ENCODE results near the gene SENP2.
"Not testable (repeated sequence)": the region's sequence is repeated elsewhere in the genome, so short reads cannot be mapped to it uniquely, and the experiment has no call there.

SENP2 gene

GRCh38 chr3:185647134-185647879, 61.2 kb downstream of the SENP2 start:
- DNase-seq (ENCODE audit: low spot score) (no peak), FAIRE-seq (no peak)

DNA sequence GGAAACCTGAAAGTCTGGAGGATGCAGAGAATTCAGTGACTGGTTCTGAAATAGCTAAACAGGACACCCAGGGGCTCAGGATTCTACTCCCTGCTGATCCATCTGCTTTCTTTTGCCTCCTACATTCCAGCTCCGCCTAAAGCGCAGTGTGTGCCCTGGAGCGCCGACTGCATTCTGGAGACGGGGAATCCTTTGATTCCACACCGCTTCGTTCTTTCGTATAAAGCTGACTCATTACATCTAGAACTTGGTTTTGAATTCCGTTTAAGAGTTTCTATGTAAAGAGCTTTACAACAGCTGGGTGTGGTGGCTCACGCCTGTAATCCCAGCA, 61.8 kb downstream of the SENP2 start:
- FAIRE-seq (no peak), DNase-seq (ENCODE audit: low spot score) (no peak)

GRCh38 chr3:185648396-185648795, 62.3 kb downstream of the SENP2 start:
- FAIRE-seq (no peak), DNase-seq (ENCODE audit: low spot score) (no peak)

GRCh38 chr3:185649414-185649813, 63.3 kb downstream of the SENP2 start:
- DNase-seq (ENCODE audit: low spot score) = no peak

DNA sequence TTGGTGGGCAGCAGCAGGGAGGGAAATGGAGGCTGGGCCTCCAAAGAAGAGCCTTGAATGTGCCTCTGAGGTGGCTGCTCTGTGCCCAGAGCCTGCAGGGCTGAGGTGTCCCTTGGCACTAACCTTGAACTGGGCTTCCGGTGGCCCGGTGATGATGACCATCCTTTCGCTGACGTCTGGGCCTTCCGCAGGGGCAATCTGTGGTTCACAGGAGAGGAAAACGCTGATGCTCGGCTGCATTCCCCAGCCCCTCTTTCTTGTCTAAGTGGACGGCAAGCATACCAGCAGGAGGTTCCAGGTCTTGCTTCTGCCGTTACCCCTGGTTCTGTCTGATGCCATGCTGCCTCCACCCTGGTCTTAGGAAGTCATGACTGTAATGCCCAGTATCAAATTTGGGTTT, 65.9 kb downstream of the SENP2 start:
- no peak for DNase-seq (ENCODE audit: low spot score)
- FAIRE-seq = no peak

More at GRCh38 chr3:185649414-185649813, 63.3 kb downstream of the SENP2 start:
- FAIRE-seq = no peak

DNA sequence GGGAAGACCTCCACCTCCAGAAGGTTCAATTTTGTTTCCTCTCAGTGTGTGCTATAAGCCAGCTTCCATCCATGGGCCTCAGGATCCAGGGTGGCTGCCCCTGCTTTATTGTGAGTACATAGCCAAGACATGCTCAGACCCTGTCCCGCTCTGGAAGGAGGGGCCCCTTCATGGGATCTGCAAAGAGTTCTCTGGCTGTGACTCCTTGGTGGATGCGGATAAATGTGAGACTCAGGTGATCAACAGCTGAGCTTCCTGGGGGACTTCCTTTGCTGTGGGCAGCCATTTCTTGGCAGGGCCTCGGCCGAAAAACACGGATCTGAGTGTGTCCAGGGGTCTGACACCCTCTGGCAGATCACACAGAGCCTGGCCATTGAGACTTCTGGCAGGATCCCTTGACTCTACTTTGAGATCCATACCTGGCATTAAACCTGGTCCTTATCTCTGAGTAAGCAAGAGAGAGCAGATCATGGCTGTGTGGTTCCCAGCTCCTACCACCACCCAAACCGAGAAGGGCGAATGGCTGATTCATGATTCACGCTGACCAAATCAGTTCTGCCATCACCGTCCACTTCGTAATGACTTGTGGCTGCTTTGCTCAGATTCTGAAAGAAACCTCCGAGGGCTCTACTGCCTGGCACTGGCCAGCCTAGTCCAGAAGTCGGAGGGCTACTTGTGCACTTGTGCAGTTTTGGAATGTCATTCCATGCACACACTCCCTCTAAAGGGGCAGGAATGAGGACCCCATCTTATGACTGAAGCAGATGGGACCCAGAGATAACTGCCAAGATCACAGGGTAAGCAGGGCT, 68.1 kb downstream of the SENP2 start:
- no peak for FAIRE-seq
- DNase-seq (ENCODE audit: low spot score) = no peak

GRCh38 chr3:185654758-185655145, 68.7 kb downstream of the SENP2 start:
- no peak for FAIRE-seq

DNA sequence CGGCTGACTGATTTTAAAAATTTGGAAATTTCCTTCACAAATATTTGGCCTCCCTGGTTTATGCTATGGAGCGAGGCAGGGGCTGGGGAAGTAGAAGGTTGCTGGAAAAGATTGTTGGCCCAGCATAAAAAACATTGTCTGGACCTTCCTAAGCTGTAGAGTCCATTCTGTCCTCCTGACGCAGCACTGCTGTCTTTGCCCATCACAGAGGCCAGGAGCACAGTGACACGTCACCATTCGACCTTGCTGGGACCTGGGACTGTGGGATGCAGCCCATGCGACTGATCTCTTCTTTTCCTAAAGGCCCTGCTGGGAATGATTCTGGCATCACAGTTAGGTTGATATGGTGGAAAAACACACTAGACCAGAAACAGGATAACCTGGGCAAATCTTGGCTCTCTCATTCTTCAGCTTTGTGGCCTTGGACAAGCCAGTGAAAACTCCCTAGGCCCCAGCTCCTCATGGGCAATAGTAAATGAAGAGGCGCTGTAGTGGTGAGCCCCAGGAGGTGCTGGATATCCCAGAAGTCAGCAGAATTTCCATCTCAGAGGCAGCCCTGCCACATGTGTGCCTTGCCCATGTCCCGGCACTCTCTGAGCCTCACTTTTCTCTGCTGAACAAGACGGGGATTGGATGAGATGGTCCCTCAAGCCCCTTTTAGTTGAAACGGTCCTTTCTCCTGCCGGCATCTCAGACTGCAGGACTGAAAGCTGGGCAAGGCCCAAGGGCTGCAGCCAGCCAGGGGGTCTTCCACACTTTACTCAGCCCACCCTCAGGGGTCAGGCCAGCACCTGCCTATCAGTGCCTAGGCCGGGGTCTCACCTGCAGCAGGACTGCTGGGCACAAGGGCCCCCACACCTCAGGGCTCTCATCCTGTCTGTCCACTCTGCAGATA, 69.6 kb downstream of the SENP2 start:
- FAIRE-seq = no peak
- no peak for DNase-seq (ENCODE audit: low spot score)

More at GRCh38 chr3:185654758-185655145, 68.7 kb downstream of the SENP2 start:
- DNase-seq (ENCODE audit: low spot score) = no peak

DNA sequence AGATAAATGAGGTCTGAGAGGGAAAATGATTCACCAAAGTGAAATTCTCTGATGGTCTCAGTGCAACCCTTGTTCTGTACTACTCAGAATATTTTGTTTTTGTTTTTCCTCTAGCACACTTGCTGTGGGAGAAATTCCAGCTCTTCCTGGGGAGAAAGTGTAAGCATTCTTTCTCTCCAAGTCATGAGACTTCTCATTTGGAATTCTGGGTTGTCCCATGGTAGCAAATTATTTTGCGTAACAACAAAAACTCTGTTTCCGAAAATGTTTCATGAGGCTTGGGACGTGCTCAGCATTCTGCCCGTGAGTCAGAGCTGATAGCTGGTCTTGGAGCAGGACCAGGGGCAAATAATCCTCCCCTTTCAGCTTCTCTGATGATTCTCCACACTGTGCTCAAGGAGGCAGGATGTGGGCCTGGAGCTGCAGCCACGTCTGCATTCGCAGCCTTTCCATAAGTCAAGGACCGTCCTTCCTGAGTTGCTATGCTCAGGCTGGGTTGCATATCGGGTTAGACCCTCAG, 70.3 kb downstream of the SENP2 start:
- FAIRE-seq (peak; percentile 10), DNase-seq (ENCODE audit: low spot score) (peak; percentile 88)

GRCh38 chr3:185657211-185657610, 71.1 kb downstream of the SENP2 start:
- DNase-seq (ENCODE audit: low spot score) (no peak), FAIRE-seq (no peak)

DNA sequence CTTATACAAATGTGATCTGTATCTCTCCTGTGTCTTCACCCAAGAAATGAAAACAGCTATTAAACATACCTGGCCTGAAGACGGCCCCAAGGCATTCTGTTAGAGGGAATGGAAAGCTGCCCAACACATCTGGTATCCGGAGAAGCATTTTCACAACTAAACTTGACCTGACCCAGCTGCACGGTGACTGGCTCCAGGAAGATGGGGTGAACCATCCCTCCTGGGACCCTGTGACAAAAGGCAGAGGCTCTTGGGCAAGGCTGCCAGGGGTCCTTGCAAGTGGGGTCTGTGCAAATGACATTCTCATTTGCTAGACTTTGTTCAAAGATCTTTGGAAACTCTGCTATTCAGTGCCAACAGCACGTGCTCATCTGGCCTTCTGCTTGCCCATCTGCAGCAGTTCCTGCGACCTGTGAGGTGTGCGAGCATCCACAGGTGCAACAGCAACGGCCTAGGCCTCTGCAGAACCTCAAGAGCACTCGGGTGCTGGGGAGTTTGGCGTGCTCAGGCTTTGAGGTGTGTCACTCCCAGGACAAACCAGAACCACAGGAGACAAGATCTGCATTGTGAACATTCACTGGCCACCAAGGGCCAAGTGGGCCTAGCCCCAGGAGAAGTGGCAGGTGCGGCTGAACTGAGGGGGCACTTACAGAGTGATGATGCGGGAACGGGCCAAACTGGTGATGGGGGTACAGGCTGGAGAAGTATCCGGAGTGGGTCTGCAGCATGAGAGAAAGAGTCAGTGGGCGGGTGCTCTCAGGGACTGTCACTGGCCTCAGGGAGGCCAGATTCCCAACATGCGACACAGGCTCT, 71.8 kb downstream of the SENP2 start:
- FAIRE-seq (no peak), DNase-seq (ENCODE audit: low spot score) (no peak)

DNA sequence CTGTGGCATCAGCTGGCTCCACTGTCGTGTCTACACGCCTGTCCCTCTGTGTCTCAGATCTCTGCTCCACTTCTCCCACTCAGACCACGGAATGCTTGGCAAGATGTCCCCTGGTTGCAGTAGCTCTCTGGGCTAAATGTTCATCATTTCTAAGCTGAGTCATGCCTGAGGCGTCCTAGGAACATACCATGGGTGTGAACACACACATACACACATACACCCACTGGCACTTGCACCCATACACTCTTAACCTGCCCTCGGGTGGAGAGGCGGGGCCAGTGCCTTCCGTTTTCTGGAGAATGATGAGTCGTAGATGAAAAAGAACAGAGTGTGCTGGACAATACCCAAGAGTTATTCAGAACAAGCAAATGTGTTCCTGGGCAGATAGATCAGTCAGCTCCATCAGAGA, 72.4 kb downstream of the SENP2 start:
- DNase-seq (ENCODE audit: low spot score) (peak; percentile 97), FAIRE-seq (peak; percentile 91)

DNA sequence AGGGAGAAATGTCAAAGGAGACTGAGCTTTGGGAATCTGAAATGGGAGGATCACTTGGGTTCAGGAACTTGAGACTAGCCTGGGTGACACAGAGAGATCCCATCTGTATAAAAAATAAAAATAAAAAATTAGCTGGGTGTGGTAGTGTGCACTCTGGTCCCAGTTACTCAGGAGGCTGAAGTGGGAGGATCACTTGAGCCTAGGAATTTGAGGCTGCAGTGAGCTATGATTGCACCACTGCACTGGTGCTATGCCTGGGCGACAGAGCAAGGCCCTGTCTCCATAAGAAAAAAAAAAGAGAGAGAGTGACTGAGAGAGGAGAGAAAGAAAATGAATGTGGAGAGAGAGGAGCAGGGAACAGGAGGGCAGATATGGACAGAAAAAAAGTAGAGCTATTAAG, 72.8 kb downstream of the SENP2 start:
- FAIRE-seq (no peak), DNase-seq (ENCODE audit: low spot score) (peak; percentile 43)

- peak; percentile 63 for DNase-seq (ENCODE audit: low spot score)
- FAIRE-seq = no peak
These were observed 74.1 kb downstream of the SENP2 start for GRCh38 chr3:185659942-185660921.

DNA sequence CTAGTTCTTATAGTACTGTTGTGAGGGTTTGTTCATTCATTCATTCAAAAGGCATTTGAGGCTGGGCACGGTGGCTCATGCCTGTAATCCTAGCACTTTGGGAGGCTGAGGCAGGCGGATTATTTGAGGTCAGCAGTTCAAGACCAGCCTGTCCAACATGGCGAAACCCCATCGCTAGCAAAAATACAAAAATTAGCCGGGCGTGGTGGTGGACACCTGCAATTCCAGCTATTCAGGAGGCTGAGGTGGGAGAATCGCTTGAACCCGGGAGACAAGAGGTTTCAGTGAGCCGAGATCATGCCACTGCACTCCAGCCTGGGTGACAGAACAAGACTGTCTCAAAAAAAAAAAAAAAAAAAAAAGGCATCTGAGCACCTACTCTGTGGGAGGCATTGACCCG, 75.2 kb downstream of the SENP2 start:
- not testable (repeated sequence) for DNase-seq (ENCODE audit: low spot score); FAIRE-seq

DNA sequence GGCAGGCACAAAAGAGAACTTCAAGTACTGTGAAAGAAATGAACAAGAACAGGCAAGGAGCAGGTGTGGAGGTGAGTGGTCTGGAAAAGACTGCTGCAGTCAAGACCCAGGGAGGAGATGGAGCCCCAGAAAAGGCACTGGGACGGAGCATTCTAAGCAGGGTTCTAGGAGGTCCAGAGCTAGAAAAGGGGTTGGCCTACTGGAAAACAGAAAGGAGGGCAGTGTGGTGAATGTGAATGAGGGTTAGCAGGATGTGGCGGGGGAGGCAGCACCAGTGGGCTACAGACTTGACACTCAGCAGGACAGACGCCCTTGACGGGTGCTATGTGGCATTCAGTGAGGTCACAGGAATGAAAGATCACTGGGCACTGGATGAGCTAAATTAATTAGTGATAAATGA, 75.7 kb downstream of the SENP2 start:
- DNase-seq (ENCODE audit: low spot score) = no peak
- no peak for FAIRE-seq

- FAIRE-seq (no peak), DNase-seq (ENCODE audit: low spot score) (no peak)
These were observed 77.8 kb downstream of the SENP2 start for GRCh38 chr3:185663929-185664328.

DNA sequence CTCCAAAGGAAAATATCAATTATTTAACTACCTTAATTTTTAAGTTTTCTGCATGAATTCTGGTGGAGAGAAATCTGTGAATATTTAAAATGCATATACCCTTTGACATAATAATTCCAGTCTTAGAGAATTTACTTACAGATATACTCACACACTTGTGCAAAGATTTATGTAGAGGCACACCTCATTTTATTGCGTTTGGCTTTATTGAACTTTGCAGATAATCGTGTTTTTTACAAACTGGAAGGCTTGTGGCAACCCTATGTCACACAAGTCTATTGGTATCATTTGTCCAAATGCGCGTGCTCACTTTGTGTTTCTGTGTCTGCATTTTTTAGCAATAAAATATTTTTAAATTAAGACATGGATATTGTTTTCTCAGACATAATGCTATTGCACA, 81.5 kb downstream of the SENP2 start:
- DNase-seq (ENCODE audit: low spot score) (no peak), FAIRE-seq (no peak)

DNA sequence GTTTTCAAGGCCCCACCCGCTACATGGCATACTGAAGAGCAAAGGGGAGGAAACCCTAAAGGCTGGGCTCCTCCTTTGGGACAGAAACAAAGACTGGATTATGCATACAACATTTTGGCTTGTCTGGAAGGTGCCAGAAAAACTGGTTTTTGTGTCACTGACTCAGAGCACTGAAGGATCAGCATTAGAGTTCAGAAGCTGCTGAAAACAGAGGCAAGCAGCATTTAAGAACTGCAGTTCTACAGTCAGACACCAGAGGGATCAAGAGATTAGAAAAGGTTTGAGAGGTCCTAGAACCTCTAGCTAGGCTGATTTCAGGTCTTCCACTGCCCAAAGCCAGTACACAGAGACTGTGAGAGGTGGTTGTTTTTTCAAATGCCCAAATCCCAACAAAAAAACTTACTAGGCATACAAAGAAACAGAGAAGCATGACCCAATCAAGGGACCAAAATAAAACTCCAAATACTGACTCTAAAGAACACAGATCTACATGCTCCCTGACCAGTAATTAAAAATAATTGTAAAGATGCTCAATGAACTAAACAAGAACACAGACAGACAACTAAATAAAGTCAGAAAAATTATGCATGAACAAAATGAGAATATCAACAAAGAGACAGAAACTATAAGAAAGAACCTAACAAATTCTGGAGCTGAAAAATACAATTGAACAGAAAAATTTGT, 91.2 kb downstream of the SENP2 start:
- DNase-seq (ENCODE audit: low spot score) = peak; percentile 61
- peak; percentile 56 for FAIRE-seq

Data from RCC 7860 (cell line).